ENCODE results near the gene DMTF1.
A peak's percentile ranks its signal among the peaks of the same experiment; 100 is the strongest.

The DMTF1 gene

DNA sequence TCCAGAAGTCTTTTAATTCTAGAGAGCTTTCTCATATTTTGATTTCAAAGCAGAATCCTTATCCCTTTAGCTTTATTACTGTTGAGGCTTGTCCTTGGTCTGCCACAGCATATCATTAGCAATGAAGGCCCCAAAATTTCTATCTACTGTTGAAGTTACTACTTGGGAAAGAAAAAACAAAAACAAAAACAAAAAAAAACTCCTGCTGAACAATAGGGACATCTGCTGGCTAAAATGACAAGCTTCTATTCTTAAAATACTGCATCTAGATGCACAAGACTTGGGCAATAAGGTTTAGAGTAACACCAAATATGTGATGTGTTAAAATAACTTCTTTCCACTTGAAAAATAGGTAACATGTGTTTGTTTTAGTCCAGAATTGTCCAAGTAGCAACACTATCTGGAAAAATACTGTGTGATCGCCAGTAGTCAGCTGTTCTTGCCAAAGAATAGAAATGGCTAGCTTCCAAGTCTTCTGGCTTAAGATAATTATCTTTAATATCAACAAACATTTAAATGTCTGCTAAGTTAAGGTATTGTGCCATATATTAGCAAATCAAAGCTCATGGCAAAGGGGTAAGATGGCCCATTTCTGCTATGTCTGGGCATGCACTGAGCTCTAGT lies 3.8 kb upstream of the DMTF1 start:
- no peak overlapping the region for H3K14ac ChIP-seq (ENCODE audit: low read length)
- no peak overlapping the region for H3K4ac ChIP-seq (ENCODE audit: low read length)
- H2BK12ac ChIP-seq (ENCODE audit: low read length) = no peak overlapping the region
- no peak overlapping the region for H3K4me2 ChIP-seq (ENCODE audit: insufficient read depth, low read length, poor library complexity, severe bottlenecking)
- H2BK15ac ChIP-seq (ENCODE audit: low read length) = no peak overlapping the region
- no peak for DNase-seq (ENCODE audit: low spot score)
- H3K23ac ChIP-seq (ENCODE audit: low read depth, low read length, poor library complexity) = no peak overlapping the region
- no peak overlapping the region for H3K9ac ChIP-seq (ENCODE audit: low read depth, low read length, poor library complexity)
- H2BK5ac ChIP-seq (ENCODE audit: low read length) = no peak overlapping the region
- H3K4me1 ChIP-seq (ENCODE audit: control insufficient read depth in 2 of 2, insufficient read depth in 1 of 2, low read depth in 1 of 2, low read length in 2 of 2) = no peaks in the 10 kb centered on the region
- no peaks in the 10 kb centered on the region for H3K36me3 ChIP-seq (replicated peaks in 1 of 2; ENCODE audit: control insufficient read depth in 2 of 2, insufficient read depth in 2 of 2, low read length in 2 of 2)
- no peak overlapping the region for H3K4me3 ChIP-seq (ENCODE audit: low read length in 2 of 2)
- no peak overlapping the region for H4K91ac ChIP-seq (ENCODE audit: low read depth, low read length, poor library complexity)
- no peak overlapping the region for H2AFZ ChIP-seq (ENCODE audit: low read length)
- WGBS, 2 donors (ENCODE audit: extremely low coverage in 2 of 2, insufficient read length in 2 of 2, insufficient replicate concordance in 1 of 2) = no CpG with 5 or more reads among the region's 1 CpG
- H3K79me1 ChIP-seq (ENCODE audit: low read depth, low read length) = no peaks in the 10 kb centered on the region
- H3K18ac ChIP-seq (ENCODE audit: low read length) = no peak overlapping the region
- H2AK5ac ChIP-seq (ENCODE audit: low read depth, low read length) = no peak overlapping the region
- peaks cover 0 to 3% of the 10 kb centered on the region in 2 donors for H3K9me3 ChIP-seq (replicated peaks in 1 of 2; ENCODE audit: control insufficient read depth in 2 of 2, insufficient read depth in 1 of 2, low read depth in 1 of 2, low read length in 2 of 2)
- no peaks in the 10 kb centered on the region for H3K27me3 ChIP-seq (ENCODE audit: control insufficient read depth in 3 of 3, insufficient read depth in 3 of 3, low read depth in 1 of 3, low read length in 3 of 3)
- no peak overlapping the region for H3K27ac ChIP-seq (replicated peaks; ENCODE audit: low read length)
- no peak overlapping the region for H2BK120ac ChIP-seq (ENCODE audit: low read depth, low read length)
- no peak overlapping the region for H4K8ac ChIP-seq (ENCODE audit: low read depth, low read length)

DNA sequence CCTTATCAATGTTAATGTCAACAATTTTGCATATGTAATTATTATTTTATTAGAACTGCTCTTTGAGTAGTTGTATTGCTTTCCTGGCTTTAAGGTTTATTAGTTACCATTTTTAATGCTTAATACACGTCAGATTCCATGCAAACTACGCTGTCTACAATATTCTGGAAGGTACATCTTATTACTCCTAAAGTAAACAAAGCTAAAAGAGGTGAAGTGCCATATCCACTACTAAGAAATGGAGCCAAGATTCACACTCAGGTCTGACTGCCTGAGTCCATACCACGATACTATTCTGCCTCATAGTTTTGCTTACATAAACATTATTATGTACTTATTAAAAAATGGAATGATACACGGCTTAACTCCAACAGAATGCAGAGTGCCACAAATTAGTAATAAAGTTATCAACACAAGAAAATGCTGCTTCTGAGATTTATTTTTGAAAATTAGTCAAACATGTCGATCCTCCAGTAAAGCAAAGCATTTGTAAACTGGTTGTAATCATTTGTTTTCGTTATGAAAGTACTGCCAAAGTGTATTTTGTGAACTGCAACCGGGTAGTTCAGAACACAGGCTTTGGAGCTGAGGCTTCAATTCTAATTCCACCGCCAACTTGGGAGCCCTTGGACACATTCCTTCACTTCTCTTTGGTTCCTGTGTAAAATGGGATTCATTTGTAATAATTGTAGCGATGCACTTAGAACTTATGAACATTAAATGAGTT lies 1.1 kb upstream of the DMTF1 start:
- no peak overlapping the region for H2BK120ac ChIP-seq (ENCODE audit: low read depth, low read length)
- H3K27ac ChIP-seq (replicated peaks; ENCODE audit: low read length) = no peak overlapping the region
- no peak overlapping the region for H4K91ac ChIP-seq (ENCODE audit: low read depth, low read length, poor library complexity)
- H3K18ac ChIP-seq (ENCODE audit: low read length) = no peak overlapping the region
- H3K9ac ChIP-seq (ENCODE audit: low read depth, low read length, poor library complexity) = no peak overlapping the region
- H4K8ac ChIP-seq (ENCODE audit: low read depth, low read length) = no peak overlapping the region
- H3K4me2 ChIP-seq (ENCODE audit: insufficient read depth, low read length, poor library complexity, severe bottlenecking) = peak overlapping the region; percentile 43
- H3K4ac ChIP-seq (ENCODE audit: low read length) = no peak overlapping the region
- H3K4me3 ChIP-seq (ENCODE audit: low read length in 2 of 2) = peak overlapping the region in 1 of 2 donors; percentile 96
- H2BK15ac ChIP-seq (ENCODE audit: low read length) = no peak overlapping the region
- no peaks in the 10 kb centered on the region for H3K79me1 ChIP-seq (ENCODE audit: low read depth, low read length)
- no peak overlapping the region for H2AK5ac ChIP-seq (ENCODE audit: low read depth, low read length)
- H3K27me3 ChIP-seq (ENCODE audit: control insufficient read depth in 3 of 3, insufficient read depth in 3 of 3, low read depth in 1 of 3, low read length in 3 of 3) = no peaks in the 10 kb centered on the region
- peak overlapping the region; percentile 94 for H2AFZ ChIP-seq (ENCODE audit: low read length)
- H3K14ac ChIP-seq (ENCODE audit: low read length) = no peak overlapping the region
- no peak overlapping the region for H2BK12ac ChIP-seq (ENCODE audit: low read length)
- H3K9me3 ChIP-seq (replicated peaks in 1 of 2; ENCODE audit: control insufficient read depth in 2 of 2, insufficient read depth in 1 of 2, low read depth in 1 of 2, low read length in 2 of 2) = no peaks in the 10 kb centered on the region
- no peak overlapping the region for H2BK5ac ChIP-seq (ENCODE audit: low read length)
- DNase-seq (ENCODE audit: low spot score) = no peak
- H3K4me1 ChIP-seq (ENCODE audit: control insufficient read depth in 2 of 2, insufficient read depth in 1 of 2, low read depth in 1 of 2, low read length in 2 of 2) = peaks cover 0 to 12% of the 10 kb centered on the region in 2 donors
- no CpG with 5 or more reads among the region's 9 CpGs for WGBS, 2 donors (ENCODE audit: extremely low coverage in 2 of 2, insufficient read length in 2 of 2, insufficient replicate concordance in 1 of 2)
- H3K23ac ChIP-seq (ENCODE audit: low read depth, low read length, poor library complexity) = no peak overlapping the region
- peaks cover 0 to 23% of the 10 kb centered on the region in 2 donors for H3K36me3 ChIP-seq (replicated peaks in 1 of 2; ENCODE audit: control insufficient read depth in 2 of 2, insufficient read depth in 2 of 2, low read length in 2 of 2)

DNA sequence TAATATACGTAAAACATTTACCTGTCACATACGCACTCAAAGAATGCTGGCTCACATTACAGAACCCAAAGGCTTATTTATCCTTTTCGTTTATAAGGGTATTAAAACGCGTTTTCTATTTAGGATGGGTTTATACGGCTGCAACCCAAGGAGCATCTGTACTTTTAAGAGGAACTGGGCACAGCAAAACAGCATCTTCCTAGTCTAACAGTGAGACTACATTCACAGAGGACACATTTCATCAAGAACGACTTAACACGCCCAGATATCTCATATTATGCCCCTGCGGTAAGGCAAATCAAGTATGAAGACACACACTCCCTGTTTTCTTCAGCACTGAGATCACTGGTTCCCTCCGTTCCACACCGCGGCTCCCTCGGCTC lies 533 bp upstream of the DMTF1 start:
- Histone ChIP-seq H4K91ac (ENCODE audit: low read depth, low read length, poor library complexity) (no peak overlapping the region), H3K4me3 (ENCODE audit: low read length in 2 of 2) (peak overlapping the region; percentile 89 to 96), H2BK120ac (ENCODE audit: low read depth, low read length) (no peak overlapping the region), H3K4me1 (ENCODE audit: control insufficient read depth in 2 of 2, insufficient read depth in 1 of 2, low read depth in 1 of 2, low read length in 2 of 2) (peaks cover 0 to 12% of the 10 kb centered on the region in 2 donors), H2AK5ac (ENCODE audit: low read depth, low read length) (no peak overlapping the region), H3K4me2 (ENCODE audit: insufficient read depth, low read length, poor library complexity, severe bottlenecking) (peak overlapping the region; percentile 83), H2BK12ac (ENCODE audit: low read length) (no peak overlapping the region), H2BK15ac (ENCODE audit: low read length) (no peak overlapping the region), H3K14ac (ENCODE audit: low read length) (peak overlapping the region; percentile 75), H3K79me1 (ENCODE audit: low read depth, low read length) (no peaks in the 10 kb centered on the region), H3K36me3 (replicated peaks in 1 of 2; ENCODE audit: control insufficient read depth in 2 of 2, insufficient read depth in 2 of 2, low read length in 2 of 2) (peaks cover 0 to 28% of the 10 kb centered on the region in 2 donors), H3K9me3 (replicated peaks in 1 of 2; ENCODE audit: control insufficient read depth in 2 of 2, insufficient read depth in 1 of 2, low read depth in 1 of 2, low read length in 2 of 2) (no peaks in the 10 kb centered on the region), H3K23ac (ENCODE audit: low read depth, low read length, poor library complexity) (peak overlapping the region; percentile 99), H3K4ac (ENCODE audit: low read length) (peak overlapping the region; percentile 58), H2AFZ (ENCODE audit: low read length) (peak overlapping the region; percentile 94), H3K27ac (replicated peaks; ENCODE audit: low read length) (peak overlapping the region; percentile 90), H2BK5ac (ENCODE audit: low read length) (peak overlapping the region; percentile 88), H3K27me3 (ENCODE audit: control insufficient read depth in 3 of 3, insufficient read depth in 3 of 3, low read depth in 1 of 3, low read length in 3 of 3) (no peaks in the 10 kb centered on the region), H3K9ac (ENCODE audit: low read depth, low read length, poor library complexity) (peak overlapping the region; percentile 96), H3K18ac (ENCODE audit: low read length) (peak overlapping the region; percentile 97), H4K8ac (ENCODE audit: low read depth, low read length) (peak overlapping the region; percentile 52)
- no peak for DNase-seq (ENCODE audit: low spot score)
- WGBS, 2 donors (ENCODE audit: extremely low coverage in 2 of 2, insufficient read length in 2 of 2, insufficient replicate concordance in 1 of 2) = no CpG with 5 or more reads among the region's 13 CpGs

DNA sequence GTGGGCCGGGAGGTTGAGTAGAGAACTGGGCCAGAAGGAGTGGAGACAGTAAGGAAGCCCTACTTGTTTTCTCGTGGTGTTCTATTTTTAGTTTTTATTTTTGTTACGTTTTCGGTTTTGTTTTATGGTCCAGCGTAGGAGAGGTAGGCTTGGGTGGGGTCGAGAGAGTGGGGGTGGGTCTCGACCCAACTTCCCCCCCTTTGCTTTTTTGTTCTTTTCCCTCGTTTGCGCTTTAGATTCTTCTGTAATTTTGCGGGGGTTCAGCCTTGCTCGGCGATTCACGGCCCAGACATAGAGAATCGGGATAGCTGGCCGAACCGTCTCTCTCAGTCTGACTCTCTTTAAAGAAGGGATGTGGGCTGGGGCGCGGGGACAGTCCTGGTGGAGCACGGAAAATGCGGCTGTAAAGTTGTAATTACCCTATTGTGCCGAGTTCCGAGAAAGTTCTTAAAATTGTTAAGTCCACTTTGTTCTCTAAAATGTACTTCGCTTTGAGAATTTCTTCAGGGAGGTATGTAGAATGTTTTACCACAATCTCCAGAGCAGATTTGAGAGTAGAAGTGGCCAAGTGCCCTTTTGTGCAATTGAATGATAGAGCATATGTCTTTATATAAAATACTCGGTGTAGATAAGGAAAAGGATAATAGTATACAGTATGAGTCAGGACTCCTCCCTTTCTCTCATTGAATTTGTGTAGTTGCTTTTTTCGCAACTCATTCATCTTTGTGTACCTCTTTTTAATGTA lies 816 bp downstream of the DMTF1 start:
- Histone ChIP-seq H3K14ac (ENCODE audit: low read length) (no peak overlapping the region), H2BK15ac (ENCODE audit: low read length) (no peak overlapping the region), H3K4me1 (ENCODE audit: control insufficient read depth in 2 of 2, insufficient read depth in 1 of 2, low read depth in 1 of 2, low read length in 2 of 2) (peaks cover 0 to 12% of the 10 kb centered on the region in 2 donors), H3K27me3 (ENCODE audit: control insufficient read depth in 3 of 3, insufficient read depth in 3 of 3, low read depth in 1 of 3, low read length in 3 of 3) (no peaks in the 10 kb centered on the region), H2AK5ac (ENCODE audit: low read depth, low read length) (no peak overlapping the region), H2AFZ (ENCODE audit: low read length) (peak overlapping the region; percentile 94), H3K23ac (ENCODE audit: low read depth, low read length, poor library complexity) (peak overlapping the region; percentile 99), H2BK120ac (ENCODE audit: low read depth, low read length) (no peak overlapping the region), H3K79me1 (ENCODE audit: low read depth, low read length) (no peaks in the 10 kb centered on the region), H3K4me2 (ENCODE audit: insufficient read depth, low read length, poor library complexity, severe bottlenecking) (peak overlapping the region; percentile 39), H3K36me3 (replicated peaks in 1 of 2; ENCODE audit: control insufficient read depth in 2 of 2, insufficient read depth in 2 of 2, low read length in 2 of 2) (peaks cover 0 to 41% of the 10 kb centered on the region in 2 donors), H3K18ac (ENCODE audit: low read length) (peak overlapping the region; percentile 55), H4K91ac (ENCODE audit: low read depth, low read length, poor library complexity) (no peak overlapping the region), H2BK5ac (ENCODE audit: low read length) (peak overlapping the region; percentile 87), H3K27ac (replicated peaks; ENCODE audit: low read length) (peak overlapping the region; percentile 100), H3K9ac (ENCODE audit: low read depth, low read length, poor library complexity) (peak overlapping the region; percentile 100), H3K4me3 (ENCODE audit: low read length in 2 of 2) (peak overlapping the region; percentile 96 to 99), H2BK12ac (ENCODE audit: low read length) (no peak overlapping the region), H3K4ac (ENCODE audit: low read length) (no peak overlapping the region), H4K8ac (ENCODE audit: low read depth, low read length) (no peak overlapping the region), H3K9me3 (replicated peaks in 1 of 2; ENCODE audit: control insufficient read depth in 2 of 2, insufficient read depth in 1 of 2, low read depth in 1 of 2, low read length in 2 of 2) (no peaks in the 10 kb centered on the region)
- no CpG with 5 or more reads among the region's 25 CpGs for WGBS, 2 donors (ENCODE audit: extremely low coverage in 2 of 2, insufficient read length in 2 of 2, insufficient replicate concordance in 1 of 2)
- no peak for DNase-seq (ENCODE audit: low spot score)
